ENCODE measurements around the gene SMIM28. TPM values are rescaled to one million over a fixed set of nuclear protein-coding genes. Genes with fewer than 3 reads are reported as not detected.

The SMIM28 gene
- total RNA-seq (2014; rRNA removed; shearing (Covaris generic)) (not detected in 2 replicates), total RNA-seq (2022) (not detected in 2 replicates), Bru-seq, nascent RNA (not detected), BruChase-seq, experiment 1, labeled RNA remaining after a 6-hour chase (not detected), BruChase-seq, experiment 2, labeled RNA remaining after a 2-hour chase (not detected)
- long read RNA-seq, result 0 reads

DNA sequence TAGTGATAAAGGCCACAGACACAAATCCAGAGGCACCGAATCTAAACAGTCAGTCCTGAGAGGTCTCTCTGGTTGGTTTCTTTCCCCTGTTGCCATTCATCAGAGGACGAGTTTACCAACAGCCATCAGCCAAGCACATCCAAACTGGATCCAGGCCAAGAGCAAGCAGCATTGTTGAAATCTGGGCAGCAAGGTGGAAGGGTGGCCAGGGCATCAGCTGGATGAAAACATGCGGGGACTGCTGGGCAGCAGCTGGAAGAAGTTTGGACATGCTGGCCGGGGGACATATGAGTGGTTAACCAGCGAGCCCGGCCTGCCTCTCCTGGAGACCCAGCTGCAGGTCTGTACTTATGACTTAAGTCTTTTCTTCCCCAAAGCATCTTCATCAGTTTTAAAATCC lies at the start of gene SMIM28:
Gene SMIM28 (plus strand): TSS at position 62 of the 400 bp plus-strand sequence. CDS start 168 bp downstream, at position 230.
- DNase-seq (ENCODE audit: low spot score), result no peak
- Histone ChIP-seq H3K4me2 (ENCODE audit: low read length) (no peak within 1 kb of the TSS), H3K9me2 (ENCODE audit: insufficient read depth, low read length) (no peaks in the 10 kb centered on the region), H3K36me3 (ENCODE audit: insufficient read depth, low read length) (no peaks in the 10 kb centered on the region), H3K79me2 (ENCODE audit: insufficient read depth, low read depth, low read length) (no peaks in the 10 kb centered on the region), H3K4me1 (ENCODE audit: insufficient read depth, low read length, poor library complexity, severe bottlenecking) (no peaks in the 10 kb centered on the region), H3K9me3 (ENCODE audit: low read length) (no peaks in the 10 kb centered on the region), H3K4me3 (ENCODE audit: low read depth, low read length, poor library complexity, severe bottlenecking) (no peak within 1 kb of the TSS), H3K27ac (ENCODE audit: low read depth, low read length, poor library complexity, severe bottlenecking) (no peak within 1 kb of the TSS), H4K20me1 (ENCODE audit: insufficient read depth, low read length) (no peaks in the 10 kb centered on the region), H2AFZ (ENCODE audit: low read length) (no peak within 1 kb of the TSS)
- TF ChIP-seq, protein P1, sequence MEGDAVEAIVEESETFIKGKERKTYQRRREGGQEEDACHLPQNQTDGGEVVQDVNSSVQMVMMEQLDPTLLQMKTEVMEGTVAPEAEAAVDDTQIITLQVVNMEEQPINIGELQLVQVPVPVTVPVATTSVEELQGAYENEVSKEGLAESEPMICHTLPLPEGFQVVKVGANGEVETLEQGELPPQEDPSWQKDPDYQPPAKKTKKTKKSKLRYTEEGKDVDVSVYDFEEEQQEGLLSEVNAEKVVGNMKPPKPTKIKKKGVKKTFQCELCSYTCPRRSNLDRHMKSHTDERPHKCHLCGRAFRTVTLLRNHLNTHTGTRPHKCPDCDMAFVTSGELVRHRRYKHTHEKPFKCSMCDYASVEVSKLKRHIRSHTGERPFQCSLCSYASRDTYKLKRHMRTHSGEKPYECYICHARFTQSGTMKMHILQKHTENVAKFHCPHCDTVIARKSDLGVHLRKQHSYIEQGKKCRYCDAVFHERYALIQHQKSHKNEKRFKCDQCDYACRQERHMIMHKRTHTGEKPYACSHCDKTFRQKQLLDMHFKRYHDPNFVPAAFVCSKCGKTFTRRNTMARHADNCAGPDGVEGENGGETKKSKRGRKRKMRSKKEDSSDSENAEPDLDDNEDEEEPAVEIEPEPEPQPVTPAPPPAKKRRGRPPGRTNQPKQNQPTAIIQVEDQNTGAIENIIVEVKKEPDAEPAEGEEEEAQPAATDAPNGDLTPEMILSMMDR (conservative IDR thresholded peaks at IDR 0.05; ENCODE audit: low read length), result no peak
- no peak for TF ChIP-seq EZH2phosphoT487 (IDR thresholded peaks at IDR 0.05; ENCODE audit: borderline replicate concordance, low read depth, low read length)
- CTCF ChIA-PET (ENCODE audit: unreplicated experiment), result no interaction called here
- intact Hi-C loops (cut with micrococcal nuclease; ENCODE audit: unreplicated experiment), result no loop called here
- POLR2A ChIA-PET, result interaction anchor here (1.0 kb wide), 1 partner anchor 38 kb away, joined by 3 read pairs; no protein-coding TSS in a partner anchor
- BruUV-seq (replicated peaks), result no TSS peak

DNA sequence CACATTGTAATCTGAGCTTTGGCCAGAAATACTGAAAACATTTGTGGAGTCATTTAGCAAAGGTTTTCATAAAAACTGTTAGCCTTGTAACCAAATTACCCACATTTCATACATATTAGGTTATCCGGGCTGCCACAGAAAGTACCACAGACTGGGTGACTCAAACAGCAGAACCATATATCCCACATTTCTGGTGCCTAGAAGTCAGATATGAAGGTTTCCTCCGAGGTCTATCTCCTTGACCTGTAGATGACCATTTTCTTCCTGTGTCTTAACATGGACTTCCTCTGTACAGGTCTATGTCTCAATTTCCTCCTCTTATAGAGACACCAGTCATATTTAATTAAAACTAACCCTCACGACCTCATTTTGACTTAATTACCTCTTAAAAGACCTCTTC lies 49.5 kb upstream of the SMIM28 start:
- Histone ChIP-seq H3K9me2 (ENCODE audit: insufficient read depth, low read length) (no peaks in the 10 kb centered on the region), H3K4me2 (ENCODE audit: low read length) (no peak overlapping the region), H3K4me1 (ENCODE audit: insufficient read depth, low read length, poor library complexity, severe bottlenecking) (no peaks in the 10 kb centered on the region), H4K20me1 (ENCODE audit: insufficient read depth, low read length) (no peaks in the 10 kb centered on the region), H3K4me3 (ENCODE audit: low read depth, low read length, poor library complexity, severe bottlenecking) (no peak overlapping the region), H2AFZ (ENCODE audit: low read length) (no peak overlapping the region), H3K36me3 (ENCODE audit: insufficient read depth, low read length) (no peaks in the 10 kb centered on the region), H3K27ac (ENCODE audit: low read depth, low read length, poor library complexity, severe bottlenecking) (no peak overlapping the region), H3K9me3 (ENCODE audit: low read length) (no peaks in the 10 kb centered on the region), H3K79me2 (ENCODE audit: insufficient read depth, low read depth, low read length) (no peaks in the 10 kb centered on the region)
- DNase-seq (ENCODE audit: low spot score), result no peak
- no TSS peak for BruUV-seq (replicated peaks)
- ChIA-PET POLR2A (no interaction called here), CTCF (ENCODE audit: unreplicated experiment) (no interaction called here)
- intact Hi-C loops (cut with micrococcal nuclease; ENCODE audit: unreplicated experiment), result no loop called here
- no peak for TF ChIP-seq EZH2phosphoT487 (IDR thresholded peaks at IDR 0.05; ENCODE audit: borderline replicate concordance, low read depth, low read length)
- TF ChIP-seq, protein P1 (conservative IDR thresholded peaks at IDR 0.05; ENCODE audit: low read length), result no peak

- Histone ChIP-seq H3K36me3 (ENCODE audit: insufficient read depth, low read length) (no peaks in the 10 kb centered on the region), H2AFZ (ENCODE audit: low read length) (no peak overlapping the region), H3K9me3 (ENCODE audit: low read length) (no peaks in the 10 kb centered on the region), H4K20me1 (ENCODE audit: insufficient read depth, low read length) (no peaks in the 10 kb centered on the region), H3K9me2 (ENCODE audit: insufficient read depth, low read length) (no peaks in the 10 kb centered on the region), H3K4me3 (ENCODE audit: low read depth, low read length, poor library complexity, severe bottlenecking) (no peak overlapping the region), H3K79me2 (ENCODE audit: insufficient read depth, low read depth, low read length) (no peaks in the 10 kb centered on the region), H3K27ac (ENCODE audit: low read depth, low read length, poor library complexity, severe bottlenecking) (no peak overlapping the region), H3K4me2 (ENCODE audit: low read length) (no peak overlapping the region), H3K4me1 (ENCODE audit: insufficient read depth, low read length, poor library complexity, severe bottlenecking) (no peaks in the 10 kb centered on the region)
- no peak for DNase-seq (ENCODE audit: low spot score)
- TF ChIP-seq EZH2phosphoT487 (IDR thresholded peaks at IDR 0.05; ENCODE audit: borderline replicate concordance, low read depth, low read length), result no peak
- BruUV-seq (replicated peaks), result no TSS peak
- POLR2A ChIA-PET, result no interaction called here
- intact Hi-C loops (cut with micrococcal nuclease; ENCODE audit: unreplicated experiment), result no loop called here
- CTCF ChIA-PET (ENCODE audit: unreplicated experiment), result no interaction called here
Observed at GRCh38 chr6:138330763-138331162, 46.9 kb upstream of the SMIM28 start.

Data from OCI-LY7 (cell line).